ENCODE results near the gene FAM20B.
"Not testable (repeated sequence)": the region's sequence is repeated elsewhere in the genome, so short reads cannot be mapped to it uniquely, and the experiment has no call there.

Gene FAM20B, protein sequence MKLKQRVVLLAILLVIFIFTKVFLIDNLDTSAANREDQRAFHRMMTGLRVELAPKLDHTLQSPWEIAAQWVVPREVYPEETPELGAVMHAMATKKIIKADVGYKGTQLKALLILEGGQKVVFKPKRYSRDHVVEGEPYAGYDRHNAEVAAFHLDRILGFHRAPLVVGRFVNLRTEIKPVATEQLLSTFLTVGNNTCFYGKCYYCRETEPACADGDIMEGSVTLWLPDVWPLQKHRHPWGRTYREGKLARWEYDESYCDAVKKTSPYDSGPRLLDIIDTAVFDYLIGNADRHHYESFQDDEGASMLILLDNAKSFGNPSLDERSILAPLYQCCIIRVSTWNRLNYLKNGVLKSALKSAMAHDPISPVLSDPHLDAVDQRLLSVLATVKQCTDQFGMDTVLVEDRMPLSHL

DNA sequence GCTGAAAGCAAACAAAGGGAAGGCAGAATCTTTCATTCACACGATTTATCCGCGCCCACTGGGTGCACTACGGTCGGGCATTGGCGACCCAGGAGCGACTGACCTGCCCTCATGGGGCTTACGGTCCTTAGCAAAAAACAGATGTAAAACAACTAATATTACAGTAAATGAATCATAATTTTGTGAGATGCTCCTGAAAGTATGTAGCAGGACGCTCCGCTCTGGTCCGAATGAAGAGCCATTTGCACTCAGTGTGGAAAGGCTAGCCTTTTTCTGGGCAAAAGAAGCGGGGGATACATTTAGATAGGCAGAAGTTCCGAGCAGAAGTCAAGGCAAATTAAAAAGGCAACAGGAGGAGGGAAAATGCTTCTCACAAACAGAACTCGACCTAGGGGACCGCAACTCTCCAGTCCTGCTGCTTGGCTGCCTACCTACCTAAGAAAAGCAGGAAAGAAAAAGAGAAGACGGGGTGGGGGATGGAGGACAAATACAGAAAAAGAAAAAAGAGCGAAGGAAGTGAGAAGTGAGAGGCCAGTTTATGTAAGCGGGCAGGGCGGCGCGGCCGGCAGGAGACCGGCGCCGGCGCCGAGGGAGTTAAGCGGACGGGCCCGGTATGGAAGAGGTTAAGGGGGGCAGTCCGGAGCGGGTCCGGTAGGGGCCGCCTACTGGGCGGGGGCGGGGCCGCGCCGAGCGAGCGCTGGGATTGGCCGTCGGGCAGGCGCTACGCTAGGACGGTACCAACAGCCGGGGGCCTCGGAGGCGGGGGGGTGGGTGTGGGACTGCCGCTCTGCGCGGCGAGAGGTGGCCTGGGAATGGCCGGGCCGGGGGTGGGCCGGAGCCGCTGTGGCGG lies at the start of gene FAM20B:
FAM20B (plus strand) TSS at position 770 of the 850 bp plus-strand sequence. CDS start 17,954 bp downstream, outside the sequence.
- DNase-seq (ENCODE audit: extremely low spot score, insufficient read length, low read depth), result peak; percentile 94
- FAIRE-seq, result peak; percentile 84

DNA sequence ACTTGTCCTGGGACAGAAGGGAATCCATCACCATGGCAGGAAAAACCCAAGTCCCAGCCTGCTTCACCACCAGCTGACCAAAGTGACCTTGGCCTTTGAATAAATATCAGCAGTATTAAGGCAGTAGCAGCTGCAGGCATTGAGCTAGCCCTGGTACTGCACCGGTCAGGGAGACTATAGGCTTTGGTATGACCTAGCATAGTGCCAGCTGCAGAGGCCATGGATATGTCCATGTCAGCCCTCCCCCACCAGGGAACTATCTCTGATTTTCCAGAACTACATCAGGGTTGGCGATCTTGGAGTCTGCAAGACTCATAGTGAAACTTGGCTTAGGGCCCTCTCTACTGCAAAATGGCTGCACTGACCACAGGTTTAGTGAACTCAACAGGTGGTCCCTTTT lies 49.2 kb upstream of the FAM20B start:
- no peak for FAIRE-seq
- DNase-seq (ENCODE audit: extremely low spot score, insufficient read length, low read depth), result no peak

- DNase-seq (ENCODE audit: extremely low spot score, insufficient read length, low read depth), result no peak
These were observed 39.5 kb upstream of the FAM20B start for GRCh38 chr1:178986204-178986603.

GRCh38 chr1:178988198-178988597 lies 37.5 kb upstream of the FAM20B start:
- FAIRE-seq; DNase-seq (ENCODE audit: extremely low spot score, insufficient read length, low read depth): not testable (repeated sequence)

More at GRCh38 chr1:178986204-178986603, 39.5 kb upstream of the FAM20B start:
- no peak for FAIRE-seq

DNA sequence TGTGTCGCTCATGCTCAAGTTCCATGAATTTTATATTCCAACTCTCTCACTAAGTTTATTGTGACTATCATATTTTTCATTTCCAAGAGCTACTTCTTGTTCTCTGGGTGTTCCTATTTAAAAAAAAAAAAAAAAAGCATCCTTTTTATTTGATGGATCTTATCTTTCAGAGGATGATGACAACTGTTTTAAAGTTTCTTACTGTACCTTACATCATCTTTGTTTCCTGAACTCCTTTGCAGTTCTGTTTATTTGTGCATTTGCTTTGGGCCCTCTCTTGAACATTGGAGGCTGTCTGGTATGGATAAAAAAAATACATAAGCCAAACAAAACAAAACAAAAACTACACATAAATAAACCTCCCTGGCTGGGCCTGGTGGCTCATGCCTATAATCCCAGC lies 32.1 kb upstream of the FAM20B start:
- FAIRE-seq (no peak), DNase-seq (ENCODE audit: extremely low spot score, insufficient read length, low read depth) (no peak)

DNA sequence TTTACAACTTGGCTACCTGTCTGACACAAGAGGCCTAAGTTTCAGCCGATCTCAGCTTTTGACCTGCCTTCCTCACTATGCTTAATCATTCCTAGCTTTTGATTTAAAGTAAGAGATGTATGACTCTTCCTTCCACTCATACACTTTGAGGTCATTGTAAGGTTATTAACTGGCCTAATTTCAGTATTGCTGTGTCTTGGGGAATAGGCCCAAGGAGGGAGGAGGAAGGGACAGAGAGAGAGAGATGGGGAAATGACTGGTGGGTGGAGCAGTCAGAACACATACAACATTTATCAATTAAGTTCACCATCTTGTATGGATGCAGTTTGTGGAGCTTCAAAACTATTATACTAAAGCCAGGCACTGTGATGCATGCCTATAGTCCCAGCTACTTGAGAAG lies 28.3 kb upstream of the FAM20B start:
- no peak for FAIRE-seq
- no peak for DNase-seq (ENCODE audit: extremely low spot score, insufficient read length, low read depth)

- FAIRE-seq (no peak), DNase-seq (ENCODE audit: extremely low spot score, insufficient read length, low read depth) (no peak)
These were observed 27.4 kb upstream of the FAM20B start for GRCh38 chr1:178998295-178998694.

DNA sequence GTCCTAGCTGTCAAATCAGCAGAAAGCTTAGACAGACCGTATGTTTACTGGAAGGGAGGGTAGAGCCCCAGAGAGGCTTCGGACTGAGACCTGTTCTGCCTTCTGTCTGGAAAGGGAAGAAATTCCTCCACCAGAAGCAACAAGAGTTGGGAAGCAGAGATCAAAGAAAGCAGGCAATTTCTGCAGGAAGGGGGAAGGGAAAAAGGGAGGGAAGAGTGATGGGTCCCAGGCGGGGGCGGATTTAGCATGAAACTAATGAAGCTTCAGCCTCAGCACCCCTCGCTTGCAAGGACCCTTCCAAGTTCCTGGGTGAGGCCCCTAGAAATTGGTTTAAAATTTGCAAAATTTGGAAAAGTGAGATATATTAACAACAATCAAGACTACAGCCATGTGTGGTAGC lies 26.6 kb upstream of the FAM20B start:
- no peak for DNase-seq (ENCODE audit: extremely low spot score, insufficient read length, low read depth)
- no peak for FAIRE-seq

GRCh38 chr1:179001451-179001850 lies 24.2 kb upstream of the FAM20B start:
- FAIRE-seq, result no peak
- no peak for DNase-seq (ENCODE audit: extremely low spot score, insufficient read length, low read depth)

DNA sequence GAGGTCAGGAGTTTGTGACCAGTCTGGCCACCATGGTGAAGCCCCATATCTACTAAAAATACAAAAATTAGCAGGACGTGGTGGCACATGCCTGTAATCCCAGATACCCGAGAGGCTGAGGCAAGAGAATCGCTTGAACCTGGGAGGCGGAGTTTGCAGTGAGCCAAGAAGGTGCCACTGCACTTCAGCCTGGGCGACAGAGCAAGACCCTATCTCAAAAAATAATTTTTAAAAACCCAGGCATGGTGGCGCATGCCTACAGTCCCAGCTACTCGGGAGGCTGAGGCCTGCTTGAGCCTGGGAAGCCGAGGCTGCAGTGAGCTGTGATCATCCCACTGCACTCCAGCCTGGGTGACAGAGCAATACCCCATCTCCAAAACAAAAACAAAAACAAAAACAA lies 23.6 kb upstream of the FAM20B start:
- FAIRE-seq; DNase-seq (ENCODE audit: extremely low spot score, insufficient read length, low read depth): not testable (repeated sequence)

DNA sequence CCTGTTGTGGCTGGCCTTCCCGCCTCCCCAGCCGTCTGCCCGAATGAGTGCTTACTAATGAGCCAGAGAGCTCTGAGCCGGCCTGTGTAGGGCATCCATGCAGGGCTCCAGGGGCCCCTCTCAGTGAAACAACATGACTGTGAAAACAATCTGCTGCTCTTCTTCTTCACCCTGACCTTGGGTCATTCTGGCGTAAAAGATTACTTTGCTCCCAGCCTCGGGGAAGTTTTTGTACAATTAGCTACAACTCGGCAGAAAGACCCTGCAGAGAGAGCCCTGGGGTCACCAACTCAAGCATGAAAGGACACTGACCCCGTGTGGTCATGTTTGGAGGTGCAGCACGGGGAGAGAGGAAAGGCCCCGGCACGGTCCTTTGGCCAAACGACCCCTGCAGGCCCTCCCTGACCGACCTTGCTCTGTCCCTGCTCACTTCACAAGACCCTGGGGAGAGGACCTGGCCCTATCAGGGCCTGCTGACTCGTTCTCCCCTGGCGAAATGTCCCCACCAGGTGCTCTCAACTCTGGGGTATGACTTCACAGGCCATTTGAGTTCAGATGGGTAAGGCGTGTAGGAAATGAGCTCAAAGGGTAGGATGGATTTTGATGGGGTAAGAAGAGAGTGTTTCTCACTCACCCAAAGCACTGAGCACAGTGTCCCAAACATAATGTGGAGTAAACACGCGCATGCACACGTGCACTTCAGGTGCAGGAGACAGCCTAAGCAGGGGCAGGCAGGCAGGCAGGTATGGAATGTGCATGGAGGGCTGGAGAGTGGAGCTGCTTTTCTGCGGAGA lies 22.9 kb upstream of the FAM20B start:
- DNase-seq (ENCODE audit: extremely low spot score, insufficient read length, low read depth) (peak; percentile 38), FAIRE-seq (peak; percentile 81)

DNA sequence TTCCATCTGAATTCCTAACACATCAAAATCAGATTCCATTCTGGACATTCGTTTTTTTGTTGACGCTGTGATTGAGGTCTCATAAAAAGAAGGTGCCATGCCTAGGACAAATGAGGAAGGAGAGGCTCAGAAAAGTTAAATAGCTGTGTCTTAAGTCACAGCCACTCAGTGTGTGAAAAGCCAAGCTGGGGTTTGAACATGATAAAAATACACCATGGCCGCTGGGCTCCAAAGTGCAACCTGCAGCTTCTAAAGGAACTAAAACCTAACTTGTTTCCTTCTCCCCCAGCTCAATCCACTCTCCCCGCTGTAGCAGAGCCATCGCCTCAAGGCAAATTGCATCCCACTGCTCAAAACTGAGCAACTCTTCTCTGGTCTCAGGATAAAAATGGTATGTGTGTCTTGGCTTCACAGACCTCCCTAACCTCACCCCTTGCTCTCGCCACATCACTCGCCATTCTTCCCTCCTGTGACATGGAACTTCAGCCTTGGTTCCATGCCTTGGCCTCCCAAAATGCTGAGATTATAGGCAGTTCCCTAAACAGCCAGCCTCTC lies 22.1 kb upstream of the FAM20B start:
- FAIRE-seq, result no peak
- no peak for DNase-seq (ENCODE audit: extremely low spot score, insufficient read length, low read depth)

GRCh38 chr1:179007233-179007632 lies 18.5 kb upstream of the FAM20B start:
- DNase-seq (ENCODE audit: extremely low spot score, insufficient read length, low read depth), result no peak
- no peak for FAIRE-seq

DNA sequence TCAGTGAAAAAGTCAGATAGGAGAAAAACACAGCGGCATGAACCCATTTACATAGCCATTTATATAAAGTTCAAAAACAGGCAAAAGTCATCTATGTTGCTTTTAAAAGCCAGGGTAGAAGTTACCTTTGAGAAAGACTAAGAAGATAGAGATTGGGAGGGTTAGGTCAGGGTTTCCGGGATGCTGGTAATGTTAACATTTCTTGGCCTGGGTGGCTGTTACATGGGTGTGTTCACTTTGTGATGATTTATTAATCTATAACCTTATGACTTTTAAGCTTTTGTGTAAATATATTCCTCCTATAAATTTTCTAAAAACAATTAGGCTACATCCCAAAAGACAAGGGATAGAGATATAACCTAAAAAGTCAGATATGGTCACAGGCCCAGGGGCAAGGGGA lies 15.0 kb upstream of the FAM20B start:
- no peak for FAIRE-seq
- DNase-seq (ENCODE audit: extremely low spot score, insufficient read length, low read depth), result no peak

DNA sequence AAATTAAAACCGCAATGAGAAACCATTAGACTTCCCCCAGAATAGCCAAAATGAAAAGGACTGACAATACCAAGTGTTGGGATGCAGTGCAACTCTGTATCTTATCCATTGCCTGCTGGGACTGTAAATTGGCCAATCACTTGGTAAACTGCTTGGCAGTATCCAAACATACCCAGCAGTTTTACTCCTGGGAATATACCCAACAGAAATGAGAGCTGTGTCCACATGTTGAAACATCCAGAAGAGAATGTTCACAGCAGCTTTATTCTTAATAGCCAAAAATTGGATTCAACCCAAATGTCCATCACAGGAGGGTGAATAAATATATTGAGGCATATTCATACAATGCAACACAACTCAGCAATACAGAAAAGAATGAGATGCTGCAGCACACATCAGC lies 13.7 kb upstream of the FAM20B start:
- no peak for FAIRE-seq

GRCh38 chr1:179014123-179014522 lies 11.6 kb upstream of the FAM20B start:
- no peak for DNase-seq (ENCODE audit: extremely low spot score, insufficient read length, low read depth)
- FAIRE-seq, result no peak

More for the DNA sequence above, 13.7 kb upstream of the FAM20B start:
- DNase-seq (ENCODE audit: extremely low spot score, insufficient read length, low read depth), result no peak

DNA sequence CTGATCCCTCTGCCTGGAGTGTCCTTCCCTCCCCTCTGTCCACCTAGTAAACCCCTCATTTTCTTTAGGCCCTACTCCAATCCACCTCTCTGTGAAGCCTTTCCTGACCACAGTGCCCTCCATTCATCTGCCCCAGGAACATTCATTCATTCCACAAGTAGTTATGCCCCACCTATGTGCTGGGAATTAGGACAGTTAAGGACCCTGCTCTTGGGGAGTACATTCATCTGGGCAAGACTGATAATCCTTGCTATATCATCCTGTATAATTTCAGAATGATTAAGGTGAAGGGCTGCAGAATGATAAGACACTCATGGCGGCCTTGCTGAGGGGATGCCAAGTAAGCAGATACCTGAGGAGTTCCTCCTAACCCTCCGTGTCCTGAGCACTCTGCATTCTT lies 10.3 kb upstream of the FAM20B start:
- DNase-seq (ENCODE audit: extremely low spot score, insufficient read length, low read depth) (no peak), FAIRE-seq (no peak)

DNA sequence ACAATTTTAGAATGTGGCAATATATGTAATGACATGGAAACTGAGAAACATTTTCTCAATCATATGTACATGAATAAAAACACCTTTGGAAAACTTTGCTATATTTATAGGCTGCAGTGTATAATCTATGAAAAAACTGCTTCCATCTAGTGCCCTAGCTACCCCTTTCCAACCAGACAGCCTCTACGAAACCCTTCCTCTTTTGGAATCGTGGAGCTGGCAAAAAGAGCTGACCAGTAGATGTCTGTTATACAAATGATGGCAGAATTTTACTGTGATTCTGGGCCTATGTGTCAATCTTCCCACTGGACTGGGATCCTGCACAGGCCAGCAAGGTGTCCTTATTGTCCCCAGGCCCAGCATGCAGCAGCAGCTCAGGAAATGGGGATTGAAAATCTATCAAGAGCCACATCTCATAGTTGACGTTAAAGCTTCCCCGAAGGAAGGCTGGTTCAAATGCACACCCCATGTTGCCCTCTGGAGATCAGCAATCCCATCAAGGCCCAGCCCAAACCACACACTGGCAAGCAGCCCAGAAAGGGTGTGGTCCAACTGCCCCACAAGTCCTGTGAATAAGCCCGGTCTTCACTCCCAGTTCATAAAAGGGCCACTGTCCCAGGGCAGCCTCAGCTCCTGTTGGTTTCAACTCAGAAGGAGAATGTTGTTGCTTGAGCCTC lies 8.8 kb upstream of the FAM20B start:
- no peak for FAIRE-seq
- no peak for DNase-seq (ENCODE audit: extremely low spot score, insufficient read length, low read depth)
